Activated CD4-positive, alpha-beta T cell treated with anti-CD3 and anti-CD28 coated beads for 1 hour (primary cell): ENCODE measurements around the gene POP4.
A peak's percentile ranks its signal among the peaks of the same experiment; 100 is the strongest.
"Not testable (repeated sequence)": the region's sequence is repeated elsewhere in the genome, so short reads cannot be mapped to it uniquely, and the experiment has no call there.

Experiments used
- DNase-seq: peaks from one replicate; pipeline ENCODE4 v3.0.0-alpha.2; 2020

The POP4 gene, protein sequence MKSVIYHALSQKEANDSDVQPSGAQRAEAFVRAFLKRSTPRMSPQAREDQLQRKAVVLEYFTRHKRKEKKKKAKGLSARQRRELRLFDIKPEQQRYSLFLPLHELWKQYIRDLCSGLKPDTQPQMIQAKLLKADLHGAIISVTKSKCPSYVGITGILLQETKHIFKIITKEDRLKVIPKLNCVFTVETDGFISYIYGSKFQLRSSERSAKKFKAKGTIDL

DNA sequence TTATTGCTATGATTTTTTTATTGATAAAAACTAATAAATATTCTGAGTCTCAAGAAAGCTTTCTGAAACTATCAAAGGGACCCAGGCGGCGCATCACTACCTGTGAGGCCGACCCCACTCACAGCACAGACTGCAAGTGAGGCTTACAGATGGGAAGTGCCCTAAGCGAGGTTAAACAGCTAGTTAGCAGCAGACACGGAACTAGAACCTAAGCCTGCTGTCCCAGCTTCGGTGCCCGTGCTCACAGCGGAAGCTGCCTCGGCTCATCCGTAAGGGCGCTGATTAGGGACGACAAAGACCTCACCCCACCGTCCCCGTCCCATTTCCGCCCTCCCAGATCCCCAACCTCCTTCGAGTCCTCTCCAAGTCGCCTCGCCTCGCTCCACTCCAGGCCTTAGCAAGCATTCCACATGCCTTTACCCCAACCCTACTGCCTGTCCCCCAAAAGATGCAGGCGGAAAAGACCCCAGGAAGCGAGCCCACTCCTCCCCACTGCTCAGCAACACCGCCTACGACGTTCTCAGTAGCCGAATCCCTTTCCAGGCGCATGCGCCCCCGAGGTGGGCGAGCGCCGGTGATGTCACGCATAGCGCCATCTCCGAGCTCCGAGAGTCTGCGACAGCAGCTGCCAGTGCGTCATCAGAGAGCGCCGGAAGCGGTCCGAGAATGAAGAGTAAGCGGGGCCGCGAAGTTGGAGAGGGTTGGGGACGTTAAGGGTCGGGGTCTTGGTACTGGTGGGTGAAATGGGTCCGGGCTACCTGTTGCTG is at the start of gene POP4:
Gene POP4 (plus strand): TSS at position 631 of the 767 bp plus-strand sequence. CDS start 36 bp downstream, at position 667.
- DNase-seq = peak; percentile 97

DNA sequence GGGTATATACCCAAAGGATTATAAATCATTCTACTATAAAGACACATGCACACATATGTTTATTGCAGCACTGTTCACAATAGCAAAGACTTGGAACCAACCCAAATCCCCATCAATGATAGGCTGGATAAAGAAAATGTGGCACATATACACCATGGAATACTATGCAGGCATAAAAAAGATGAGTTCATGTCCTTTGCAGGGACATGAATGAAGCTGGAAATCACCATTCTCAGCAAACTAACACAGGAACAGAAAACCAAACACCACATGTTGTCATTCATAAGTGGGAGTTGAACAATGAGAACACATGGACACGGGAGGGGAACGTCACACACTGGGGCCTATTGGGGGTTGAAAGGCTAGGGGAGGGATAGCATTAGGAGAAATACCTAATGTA is 47.0 kb upstream of the POP4 start:
- not testable (repeated sequence) for DNase-seq

DNA sequence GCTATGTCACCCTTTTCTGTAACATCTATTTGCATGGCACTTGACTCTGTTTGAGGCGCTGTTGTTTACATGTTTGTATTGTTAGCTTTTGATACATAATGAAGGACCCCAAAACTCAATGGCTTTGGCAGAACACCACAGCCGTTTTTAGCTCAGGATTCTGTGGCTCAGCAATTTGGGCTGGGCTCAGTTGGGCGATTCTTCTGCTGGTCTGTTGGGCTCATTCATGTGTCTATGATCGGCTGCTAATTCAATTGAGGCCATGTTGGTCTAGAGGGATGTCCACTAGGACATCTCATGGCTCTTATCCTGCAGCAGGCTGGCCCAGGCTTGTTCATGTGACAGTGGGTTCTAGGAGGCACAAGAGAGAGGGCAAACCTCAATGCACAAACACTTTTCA is 46.3 kb upstream of the POP4 start:
- DNase-seq = no peak

DNA sequence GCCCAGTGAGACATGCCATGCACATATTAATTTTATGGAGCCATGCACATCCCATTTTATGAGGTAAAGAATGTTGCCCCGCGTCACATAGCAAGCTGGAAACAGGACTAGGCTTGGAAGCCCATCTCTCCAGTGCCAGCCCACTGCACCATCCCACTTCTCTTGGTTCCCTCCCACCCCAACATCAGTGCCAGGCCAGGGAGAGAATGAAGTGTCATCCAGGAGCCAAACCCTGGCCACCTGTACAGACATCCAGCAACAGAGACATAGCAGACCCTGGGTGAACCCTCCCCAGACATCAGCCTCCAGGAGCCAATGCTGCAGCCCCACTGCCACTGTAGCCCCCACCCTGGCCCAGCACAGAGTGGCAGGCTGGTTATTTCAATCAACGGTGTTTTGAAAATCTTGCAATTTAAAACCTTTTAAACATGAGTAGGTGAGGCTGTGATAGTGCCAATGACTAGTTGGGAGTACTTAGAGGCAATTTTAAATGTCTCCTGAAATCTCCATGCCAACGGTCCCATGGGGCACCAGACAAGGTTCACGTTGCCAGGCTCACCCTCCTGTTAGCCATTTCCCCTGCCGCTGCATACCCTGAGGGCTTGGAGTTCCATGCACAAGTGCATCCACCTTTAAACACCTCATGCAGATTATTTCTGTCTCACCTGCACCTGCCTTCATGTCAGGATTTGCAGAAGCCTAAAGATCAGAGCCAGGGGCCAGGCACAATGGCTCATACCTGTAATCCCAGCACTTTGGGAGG is 45.6 kb upstream of the POP4 start:
- no peak for DNase-seq

DNA sequence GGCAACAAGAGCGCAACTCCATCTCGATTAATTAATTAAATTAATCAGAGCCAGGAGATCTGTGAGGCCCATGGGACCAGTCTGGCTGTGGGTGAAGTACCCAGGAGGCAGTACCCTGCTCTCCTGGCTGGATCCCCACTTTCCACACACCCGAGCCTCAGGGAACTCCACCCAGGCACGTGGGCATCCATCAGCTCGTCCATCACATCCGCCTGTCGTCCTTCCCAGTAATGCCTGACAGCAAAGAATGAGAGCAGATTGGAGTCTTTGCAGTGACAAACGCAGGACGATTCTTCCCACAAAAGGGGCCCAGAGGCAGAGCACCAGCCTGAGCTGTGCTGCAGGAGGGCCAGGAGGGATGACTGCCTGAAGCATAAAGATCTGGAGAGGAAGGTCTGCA is 44.5 kb upstream of the POP4 start:
- DNase-seq = no peak

DNA sequence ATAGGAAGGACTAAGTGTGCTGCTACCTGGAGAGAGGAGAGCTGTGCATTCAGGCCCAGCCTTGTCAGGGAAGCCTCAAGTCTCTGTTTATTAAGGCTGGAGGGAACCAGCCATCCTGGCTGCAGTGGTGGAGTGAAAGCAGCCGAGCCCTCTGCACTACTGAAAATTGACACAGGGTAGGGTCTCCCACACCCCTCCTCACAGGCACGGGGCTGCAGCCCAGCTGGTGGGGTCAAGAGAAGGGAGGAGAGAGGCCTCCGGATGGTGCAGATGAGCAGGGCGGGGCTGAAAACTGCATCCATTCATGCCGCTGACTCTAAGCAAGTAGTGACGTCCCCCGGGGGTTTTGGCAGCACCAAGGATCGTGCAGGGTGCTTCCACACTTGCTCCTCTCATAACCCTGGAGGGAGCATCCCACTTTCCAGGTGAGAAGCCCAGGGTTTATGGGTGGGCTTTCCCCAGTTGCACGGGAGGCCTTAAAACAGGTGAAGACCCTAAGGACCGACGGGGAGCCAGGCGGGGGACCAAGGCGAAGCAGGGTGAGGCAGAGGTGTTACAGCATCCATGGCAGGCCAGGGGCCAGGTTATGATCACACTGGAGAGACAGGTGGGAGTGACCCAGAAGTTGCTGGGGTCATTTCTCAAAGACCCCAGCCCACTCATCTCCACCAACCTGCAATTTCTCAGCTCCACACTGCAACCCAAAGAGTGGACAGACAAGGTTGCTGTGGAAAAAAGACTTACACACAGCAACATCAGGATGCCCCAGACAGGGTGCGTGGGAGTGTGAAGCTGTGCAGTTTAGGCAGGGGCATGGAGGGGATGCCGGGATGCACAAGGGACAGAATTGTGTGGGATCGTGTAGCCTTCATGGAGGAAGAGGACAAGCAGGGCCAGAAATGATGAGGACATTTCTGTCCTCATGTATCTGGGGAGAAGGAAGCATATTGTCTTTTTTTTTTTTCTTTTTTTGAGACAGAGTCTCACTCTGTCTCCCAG is 43.5 kb upstream of the POP4 start:
- DNase-seq = no peak

DNA sequence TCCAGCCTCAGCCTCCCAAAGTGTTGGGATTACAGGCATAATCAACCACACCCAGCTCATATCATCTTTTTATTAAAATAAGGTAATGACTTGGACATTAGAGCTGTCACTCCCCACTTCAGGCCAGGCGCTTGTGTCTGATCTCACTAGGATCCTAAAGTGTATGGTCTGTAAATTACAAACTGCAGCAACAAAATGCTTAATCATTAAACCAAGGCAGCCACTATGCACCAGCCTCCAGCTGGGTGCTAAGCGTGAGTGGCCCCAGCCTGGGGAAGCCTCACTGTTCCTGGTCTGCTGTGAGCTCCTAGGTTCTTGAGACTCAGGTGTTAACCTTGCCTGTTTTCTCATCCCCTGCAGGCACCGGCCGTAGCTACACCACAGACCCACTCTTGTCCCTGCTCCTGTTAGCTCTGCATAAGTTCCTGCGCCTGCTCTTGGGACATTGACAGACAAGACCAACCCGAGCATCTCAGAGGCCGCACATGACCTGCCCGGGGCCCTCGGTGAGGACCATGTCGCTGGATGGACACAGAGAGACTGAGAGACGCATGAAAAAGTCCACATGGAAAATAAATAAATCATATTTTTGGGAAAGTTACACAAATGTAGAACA is 42.5 kb upstream of the POP4 start:
- no peak for DNase-seq

DNA sequence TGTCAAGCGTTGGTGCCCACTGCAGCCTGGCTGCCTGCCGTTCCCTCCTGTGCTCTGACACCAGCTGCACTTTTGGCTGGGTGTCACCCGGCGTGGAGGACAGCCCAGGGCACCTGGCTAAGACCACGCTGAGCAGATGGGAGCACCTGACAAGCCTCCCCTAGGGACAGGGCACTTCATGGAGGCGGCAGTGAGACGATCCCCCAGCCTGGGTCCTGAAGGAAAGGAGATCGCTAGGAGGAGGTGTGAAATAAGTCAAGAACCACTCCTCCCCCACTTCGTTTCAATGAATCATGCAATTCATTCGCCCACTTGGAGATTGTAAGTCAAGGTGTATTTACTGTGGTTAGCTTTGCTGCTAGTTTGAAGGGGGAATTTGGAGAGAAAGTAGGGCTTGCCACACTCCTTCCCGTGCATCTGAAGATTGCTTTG is 41.5 kb upstream of the POP4 start:
- no peak for DNase-seq

DNA sequence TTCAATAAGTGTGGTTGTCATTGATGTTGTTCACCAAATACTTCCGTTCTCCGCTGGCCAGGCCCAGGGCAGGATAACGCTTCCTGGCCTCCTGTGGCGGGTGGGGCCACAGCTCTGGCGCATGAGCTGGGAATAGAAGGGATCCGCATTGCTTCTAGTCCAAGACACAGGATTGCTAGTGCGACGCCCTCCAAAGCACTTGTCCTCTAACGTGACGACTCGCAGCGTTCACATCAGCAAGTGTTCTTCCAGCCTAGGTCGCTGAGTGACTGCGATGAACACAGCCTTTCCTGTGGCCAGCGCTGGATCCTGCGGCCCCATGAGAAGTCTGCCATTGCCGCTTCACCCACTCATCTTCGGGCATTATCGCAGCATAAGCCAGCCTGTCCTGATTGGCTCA is 40.9 kb upstream of the POP4 start:
- no peak for DNase-seq

DNA sequence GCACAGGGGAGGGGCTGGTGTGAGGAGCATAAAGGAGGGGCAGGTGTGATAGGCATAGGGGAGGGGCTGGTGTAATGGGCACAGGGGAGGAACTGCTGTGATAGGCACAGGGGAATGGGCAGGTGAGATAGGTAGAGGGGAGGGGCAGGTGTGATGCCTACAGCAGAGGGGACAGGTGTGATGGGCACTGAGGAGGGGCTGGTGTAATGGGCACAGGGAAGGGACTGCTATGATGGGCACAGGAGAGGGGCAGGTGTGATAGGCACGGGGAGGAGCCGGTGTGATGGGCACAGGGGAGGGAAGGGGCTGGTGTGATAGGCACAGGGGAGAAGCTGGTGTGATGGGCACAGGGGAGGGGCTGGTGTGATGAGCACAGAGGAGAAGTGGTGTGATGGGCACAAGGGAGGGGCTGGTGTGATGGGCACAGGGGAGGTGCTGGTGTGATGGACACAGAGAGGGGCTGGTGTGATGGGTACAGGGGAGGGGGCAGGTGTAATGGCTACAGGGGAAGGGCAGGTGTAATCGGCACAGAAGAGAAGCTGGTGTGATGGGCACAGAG is 39.5 kb upstream of the POP4 start:
- DNase-seq = no peak

DNA sequence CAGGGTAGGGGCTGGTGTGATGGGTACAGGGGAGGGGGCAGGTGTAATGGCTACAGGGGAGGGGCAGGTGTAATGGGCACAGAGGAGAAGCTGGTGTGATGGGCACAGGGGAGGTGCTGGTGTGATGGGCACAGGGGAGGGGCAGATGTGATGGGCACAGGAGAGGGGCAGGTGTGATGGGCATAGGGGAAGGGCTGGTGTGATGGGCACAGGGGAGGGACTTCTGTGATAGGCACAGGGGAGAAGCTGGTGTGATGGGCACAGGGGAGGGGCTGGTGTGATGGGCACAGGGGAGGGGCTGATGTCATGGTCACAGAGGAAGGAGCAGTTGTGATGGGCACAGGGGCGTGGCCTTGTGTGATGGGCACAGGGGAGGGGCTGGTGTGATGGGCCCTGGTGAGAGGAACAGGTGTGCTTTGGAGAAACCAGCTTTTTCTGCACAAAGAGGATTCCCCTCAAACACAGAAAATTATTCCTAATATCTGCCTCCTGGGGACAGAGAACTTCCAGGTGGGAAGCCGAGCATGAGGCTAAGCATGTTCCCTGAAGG is 38.6 kb upstream of the POP4 start:
- DNase-seq = no peak

DNA sequence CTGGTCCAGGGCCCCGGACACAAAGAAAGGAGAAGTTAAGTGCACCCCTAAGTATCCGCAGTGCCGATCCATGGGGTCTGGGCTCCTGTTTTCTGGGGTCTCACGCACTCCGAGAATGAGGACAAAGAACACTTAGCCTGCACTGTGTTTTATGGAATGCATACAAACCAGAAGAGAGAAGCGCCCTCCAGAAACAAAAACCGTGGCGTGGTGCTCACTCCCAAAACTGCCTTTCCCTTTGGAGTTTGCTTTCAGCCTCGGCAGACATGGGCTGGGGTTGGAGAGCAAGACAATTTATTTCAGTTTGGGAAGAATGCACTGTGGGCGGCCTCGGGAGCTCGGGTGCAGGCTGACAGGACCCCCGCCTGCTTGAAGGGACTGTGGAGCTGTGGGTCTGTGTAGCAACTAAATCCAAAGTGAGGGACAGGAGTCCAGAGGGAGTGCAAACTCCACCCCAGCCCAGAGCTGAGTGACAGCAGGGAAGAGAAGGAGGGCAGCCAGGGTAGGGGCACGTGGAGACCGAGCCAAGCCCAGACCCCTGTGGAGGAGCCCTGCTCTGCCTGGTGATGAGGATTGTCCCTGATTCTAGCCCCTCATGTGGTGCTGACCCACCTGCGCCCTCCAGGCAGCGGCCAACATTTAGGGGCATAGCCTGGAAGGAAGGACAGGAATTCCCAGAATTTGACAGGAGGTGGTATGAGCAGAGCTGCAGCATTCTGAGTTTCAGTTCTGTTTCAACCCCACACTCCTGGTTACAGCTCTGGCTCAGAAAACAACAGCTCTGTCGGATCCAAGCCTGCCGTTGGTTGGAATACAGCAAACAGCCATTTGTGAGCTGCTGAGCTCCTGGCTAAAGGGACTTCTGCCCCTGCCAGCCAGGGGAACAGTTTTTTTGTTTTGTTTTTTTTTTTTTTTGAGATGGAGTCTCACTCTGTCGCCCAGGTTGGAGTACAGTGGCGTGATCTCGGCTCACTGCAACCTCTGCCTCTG is 37.8 kb upstream of the POP4 start:
- no peak for DNase-seq

DNA sequence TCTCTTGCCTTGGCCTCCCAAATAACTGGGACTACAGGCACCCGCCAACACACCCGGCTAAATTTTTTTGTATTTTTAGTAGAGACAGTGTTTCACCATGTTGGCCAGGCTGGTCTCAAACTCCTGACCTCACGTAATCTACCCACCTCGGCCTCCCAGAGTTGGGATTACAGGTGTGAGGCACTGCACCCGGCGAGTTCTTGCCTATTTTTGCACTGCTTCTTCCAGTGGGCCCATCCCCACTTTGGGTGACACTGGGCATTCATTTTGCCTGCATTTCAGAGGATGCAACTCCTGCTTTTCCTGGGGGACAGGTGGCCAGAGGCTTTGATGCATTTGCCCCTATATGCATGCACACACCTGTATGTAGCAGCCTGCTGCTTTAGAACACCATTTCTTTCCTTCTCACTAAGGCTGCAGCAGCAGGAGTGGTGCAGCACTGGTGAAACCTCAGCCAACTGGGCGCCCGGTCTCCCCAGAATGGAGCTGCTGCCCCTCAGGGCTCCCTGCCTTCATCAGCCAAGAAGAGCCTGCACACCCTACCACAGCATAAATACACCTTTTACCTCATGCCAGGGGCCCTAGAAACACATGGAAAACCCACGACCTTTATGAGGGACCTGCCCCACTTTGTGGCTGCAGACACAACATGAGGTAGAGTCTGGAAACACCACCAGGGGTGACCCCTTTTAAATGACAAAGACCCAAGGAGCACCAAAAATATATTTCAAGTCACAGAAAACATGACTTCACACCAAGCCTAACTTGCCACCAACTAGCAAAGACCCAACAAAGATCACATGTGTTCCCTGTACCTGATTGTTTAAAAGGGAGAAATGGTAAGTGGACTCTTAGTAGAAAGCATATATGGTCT is 36.8 kb upstream of the POP4 start:
- DNase-seq = no peak

DNA sequence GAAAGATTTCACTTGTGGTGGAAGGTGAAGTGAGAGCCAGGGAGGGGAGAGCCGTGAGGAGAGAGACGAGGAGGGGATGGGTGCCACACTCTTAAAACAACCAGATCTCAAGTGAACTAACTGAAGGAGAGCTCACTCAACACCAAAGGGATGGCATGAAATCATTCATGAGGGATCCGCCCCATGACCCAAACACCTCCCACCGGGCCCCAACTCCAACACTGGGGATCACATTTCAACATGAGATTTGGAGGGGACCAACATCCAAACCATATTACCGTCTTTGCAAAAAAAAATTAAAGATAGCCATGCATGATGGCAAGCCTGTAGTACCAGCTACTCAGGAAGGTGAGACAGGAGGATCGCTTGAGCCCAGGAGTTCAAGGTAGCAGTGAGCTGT is 34.9 kb upstream of the POP4 start:
- DNase-seq = no peak

DNA sequence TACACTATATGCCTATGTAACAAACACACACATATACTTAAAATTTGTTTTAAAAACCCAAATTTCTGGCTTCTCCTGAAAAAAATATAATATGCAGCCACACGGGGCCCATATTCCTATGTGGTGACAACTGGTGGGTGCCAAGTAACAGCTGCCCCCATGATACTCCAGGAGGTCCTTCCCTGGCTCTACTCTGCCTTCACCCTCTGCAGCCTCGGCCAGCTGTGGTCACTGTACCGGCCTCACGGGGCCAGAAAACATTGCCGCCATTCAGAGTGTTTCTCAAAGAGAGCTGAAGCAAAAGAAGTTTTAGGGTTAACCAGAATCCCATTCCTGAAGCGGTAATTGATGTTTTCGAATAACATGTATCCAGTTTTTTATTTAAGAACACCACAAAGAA is 32.6 kb upstream of the POP4 start:
- DNase-seq = no peak

DNA sequence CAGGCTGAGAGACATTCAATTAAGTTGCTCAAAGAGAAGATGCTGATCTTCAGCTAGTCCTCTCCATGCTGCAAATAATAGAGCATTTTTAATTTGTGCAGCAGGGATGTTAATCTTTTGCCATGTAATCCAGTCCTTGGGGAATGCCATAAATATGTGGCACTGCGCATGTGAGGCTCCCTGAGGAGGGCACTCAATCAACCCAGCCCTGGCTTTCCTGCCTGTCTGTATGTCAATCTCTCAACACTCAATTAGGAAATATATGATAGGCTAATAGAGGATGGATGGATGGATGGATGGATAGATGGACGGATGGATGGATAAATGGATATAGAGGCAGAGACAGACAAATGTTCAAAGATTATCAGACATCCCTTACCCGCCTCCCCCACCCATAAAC is 31.6 kb upstream of the POP4 start:
- DNase-seq = no peak

DNA sequence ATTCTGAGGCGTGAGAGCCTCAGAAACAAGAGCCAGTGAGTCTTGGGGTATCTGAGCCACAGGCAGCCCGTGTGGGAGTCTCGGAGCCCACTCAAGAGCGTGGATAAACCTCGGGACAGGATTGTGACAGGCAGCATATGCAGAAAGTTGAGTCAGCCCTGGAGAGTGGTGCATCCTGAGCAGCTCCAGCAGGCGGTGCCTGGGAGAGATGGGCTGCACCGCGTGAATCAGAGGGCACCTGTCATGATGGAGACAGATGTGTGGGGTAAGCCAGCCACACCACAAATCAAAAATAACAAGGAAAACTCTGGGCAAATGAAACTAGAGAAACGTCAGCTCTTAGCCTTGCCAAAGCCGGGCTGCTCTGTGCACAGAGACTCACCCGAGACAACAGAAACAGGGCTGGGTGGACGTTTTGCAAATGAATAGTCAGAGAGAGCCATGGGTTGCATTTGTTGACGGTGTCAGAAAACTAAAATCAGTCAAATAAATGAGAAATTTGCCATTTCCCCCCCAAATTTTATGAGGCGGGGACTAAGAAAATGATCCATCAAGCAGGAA is 30.0 kb upstream of the POP4 start:
- DNase-seq = no peak

DNA sequence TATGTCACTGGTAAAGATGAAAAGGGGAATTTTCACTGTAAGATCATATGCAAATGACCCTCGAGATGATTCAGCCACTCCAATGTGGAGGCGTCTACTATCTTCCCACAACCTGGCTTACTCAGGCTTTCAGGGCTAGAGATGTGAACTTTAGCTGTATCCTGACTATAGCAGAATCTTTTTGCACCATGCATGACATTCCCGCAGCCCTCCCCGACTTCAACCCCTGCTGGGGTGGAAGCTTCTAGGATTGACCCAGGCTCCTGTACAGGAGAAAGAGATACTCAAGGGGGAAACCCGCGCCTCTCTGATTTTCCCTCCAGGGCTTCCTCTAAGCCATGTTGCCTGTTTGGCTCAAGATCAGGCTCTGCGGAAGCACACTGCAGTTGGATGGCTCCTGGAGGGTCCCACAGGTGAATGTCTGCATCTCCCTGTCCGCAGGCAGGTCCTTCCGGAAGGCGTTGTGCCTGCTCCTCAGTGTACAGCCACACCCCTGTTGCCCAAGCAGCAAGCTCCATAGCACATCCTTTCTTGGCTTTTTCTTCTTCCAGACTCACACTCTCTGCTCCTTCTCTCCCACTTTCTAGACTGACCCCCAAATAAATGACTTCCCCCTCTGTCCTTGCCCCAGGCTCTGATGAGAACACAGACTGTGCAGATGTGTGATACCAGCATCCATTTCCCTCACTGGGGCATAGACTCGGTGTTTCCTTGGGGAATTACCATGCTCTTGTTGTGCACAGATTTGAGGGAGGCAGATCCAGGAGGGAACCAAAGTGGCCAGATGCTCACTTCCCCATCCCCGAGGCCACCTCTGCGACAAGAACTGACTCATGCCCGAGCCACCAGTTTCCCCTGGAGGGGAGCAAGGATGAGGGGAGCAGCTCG is 29.1 kb upstream of the POP4 start:
- DNase-seq = no peak
